Mesothelial cell of epicardium (in vitro differentiated cells): Measurements from ENCODE around the gene GOLGA6D. TPM values are rescaled to one million over a fixed set of nuclear protein-coding genes. Genes with fewer than 3 reads are reported as not detected.
"Not testable (repeated sequence)": the region's sequence is repeated elsewhere in the genome, so short reads cannot be mapped to it uniquely, and the experiment has no call there.

Source experiments
- DNase-seq, 2 experiments: peaks; one replicate each; pipeline ENCODE4 v3.0.0; 2021; ENCODE audit warnings: low spot score in 2 of 2; ENCODE audit not compliant: unreplicated experiment in 2 of 2
- H3K27ac Mint-ChIP-seq: 2 replicates; pipeline ENCODE4 v1.8.0; 2021; ENCODE audit warnings: mixed read lengths
- H3K27me3 Mint-ChIP-seq: 2 replicates; pipeline ENCODE4 v1.8.0; 2021; ENCODE audit warnings: low read depth, mixed read lengths
- H3K36me3 Mint-ChIP-seq: 2 replicates; pipeline ENCODE4 v1.8.0; 2021; ENCODE audit warnings: mixed read lengths
- H3K4me1 Mint-ChIP-seq: 2 replicates; pipeline ENCODE4 v1.8.0; 2021; ENCODE audit warnings: mixed read lengths
- H3K4me3 Mint-ChIP-seq: 2 replicates; pipeline ENCODE4 v1.8.0; 2021; ENCODE audit warnings: mild to moderate bottlenecking, moderate library complexity, mixed read lengths
- H3K9me3 Mint-ChIP-seq: 2 replicates; pipeline ENCODE4 v1.8.0; 2021; ENCODE audit warnings: mixed read lengths
- total RNA-seq: library from RNA; stranded (reverse); gene quantifications from 3 replicates; pipeline ENCODE4 v1.2.1, GENCODE V29; 2021
- TF ChIP-seq, protein P1 (sequence below): fragments of 200-600 bp; sonication (generic); IDR thresholded peaks from one replicate; pipeline ENCODE4 v1.5.0; 2021; ENCODE audit warnings: antibody characterized with exemption; ENCODE audit not compliant: unreplicated experiment

GOLGA6D gene
- total RNA-seq, 1 donor from 2014 or later = not detected

DNA sequence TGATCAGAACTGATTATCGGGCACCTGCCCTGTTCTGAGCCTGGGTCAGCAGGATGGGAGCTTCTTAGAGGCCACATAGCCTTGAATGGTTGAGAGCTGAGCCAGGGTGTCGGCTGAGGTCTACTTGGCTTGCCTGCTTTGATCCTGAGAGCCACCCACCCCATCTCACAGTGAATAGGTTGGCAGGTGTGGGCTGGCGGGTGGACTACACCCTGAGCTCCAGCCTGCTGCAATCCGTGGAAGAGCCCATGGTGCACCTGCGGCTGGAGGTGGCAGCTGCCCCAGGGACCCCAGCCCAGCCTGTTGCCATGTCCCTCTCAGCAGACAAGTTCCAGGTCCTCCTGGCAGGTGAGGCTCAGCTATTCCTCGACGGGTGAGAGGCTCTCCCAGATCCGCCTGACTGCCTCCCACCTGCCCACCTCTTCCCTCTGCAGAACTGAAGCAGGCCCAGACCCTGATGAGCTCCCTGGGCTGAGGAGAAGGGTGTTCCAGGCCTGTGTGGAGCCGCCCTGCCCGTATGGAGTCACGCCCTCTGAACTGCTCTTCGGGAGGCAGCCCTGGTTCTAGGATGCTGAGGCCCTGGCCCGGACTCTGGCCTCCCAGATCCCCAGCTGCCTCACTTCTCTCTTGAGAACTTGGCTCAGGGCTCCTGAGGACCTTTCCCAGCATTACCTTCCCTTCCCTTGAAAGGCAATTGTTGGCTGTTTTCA lies 57.1 kb downstream of the GOLGA6D start:
- no peaks in the 10 kb centered on the region for H3K27me3 Mint-ChIP-seq
- TF ChIP-seq, protein P1, sequence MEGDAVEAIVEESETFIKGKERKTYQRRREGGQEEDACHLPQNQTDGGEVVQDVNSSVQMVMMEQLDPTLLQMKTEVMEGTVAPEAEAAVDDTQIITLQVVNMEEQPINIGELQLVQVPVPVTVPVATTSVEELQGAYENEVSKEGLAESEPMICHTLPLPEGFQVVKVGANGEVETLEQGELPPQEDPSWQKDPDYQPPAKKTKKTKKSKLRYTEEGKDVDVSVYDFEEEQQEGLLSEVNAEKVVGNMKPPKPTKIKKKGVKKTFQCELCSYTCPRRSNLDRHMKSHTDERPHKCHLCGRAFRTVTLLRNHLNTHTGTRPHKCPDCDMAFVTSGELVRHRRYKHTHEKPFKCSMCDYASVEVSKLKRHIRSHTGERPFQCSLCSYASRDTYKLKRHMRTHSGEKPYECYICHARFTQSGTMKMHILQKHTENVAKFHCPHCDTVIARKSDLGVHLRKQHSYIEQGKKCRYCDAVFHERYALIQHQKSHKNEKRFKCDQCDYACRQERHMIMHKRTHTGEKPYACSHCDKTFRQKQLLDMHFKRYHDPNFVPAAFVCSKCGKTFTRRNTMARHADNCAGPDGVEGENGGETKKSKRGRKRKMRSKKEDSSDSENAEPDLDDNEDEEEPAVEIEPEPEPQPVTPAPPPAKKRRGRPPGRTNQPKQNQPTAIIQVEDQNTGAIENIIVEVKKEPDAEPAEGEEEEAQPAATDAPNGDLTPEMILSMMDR = no peak
- H3K27ac Mint-ChIP-seq = no peak overlapping the region
- no peak overlapping the region for H3K4me3 Mint-ChIP-seq
- peaks cover 8% of the 10 kb centered on the region for H3K36me3 Mint-ChIP-seq
- H3K9me3 Mint-ChIP-seq = no peaks in the 10 kb centered on the region
- peaks cover 17% of the 10 kb centered on the region for H3K4me1 Mint-ChIP-seq
- no peak for DNase-seq

DNA sequence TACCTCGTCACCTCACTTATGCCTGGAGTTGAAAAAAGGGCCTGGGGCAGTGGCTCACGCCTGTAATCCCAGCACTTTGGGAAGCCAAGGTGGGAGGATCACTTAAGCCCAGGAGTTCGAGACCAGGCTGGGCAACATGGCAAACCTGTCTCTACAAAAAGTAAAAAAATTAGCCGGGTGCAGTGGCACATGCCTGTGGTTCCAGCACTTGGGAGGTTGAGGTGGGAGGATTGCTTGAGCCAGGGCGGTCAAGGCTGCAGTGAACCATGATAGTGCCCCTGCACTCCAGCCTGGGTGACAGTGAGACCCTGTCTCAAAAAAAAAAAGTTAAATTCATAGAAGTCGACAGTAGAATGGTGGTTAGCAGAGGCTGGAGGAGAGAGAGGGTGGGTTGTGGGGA lies 59.6 kb downstream of the GOLGA6D start:
- Mint-ChIP-seq H3K27ac (no peak overlapping the region), H3K4me1 (peaks cover 4% of the 10 kb centered on the region), H3K4me3 (no peak overlapping the region), H3K9me3 (no peaks in the 10 kb centered on the region), H3K27me3 (peaks cover 7% of the 10 kb centered on the region), H3K36me3 (peaks cover 8% of the 10 kb centered on the region)
- no peak for DNase-seq
- TF ChIP-seq, protein P1 = no peak

DNA sequence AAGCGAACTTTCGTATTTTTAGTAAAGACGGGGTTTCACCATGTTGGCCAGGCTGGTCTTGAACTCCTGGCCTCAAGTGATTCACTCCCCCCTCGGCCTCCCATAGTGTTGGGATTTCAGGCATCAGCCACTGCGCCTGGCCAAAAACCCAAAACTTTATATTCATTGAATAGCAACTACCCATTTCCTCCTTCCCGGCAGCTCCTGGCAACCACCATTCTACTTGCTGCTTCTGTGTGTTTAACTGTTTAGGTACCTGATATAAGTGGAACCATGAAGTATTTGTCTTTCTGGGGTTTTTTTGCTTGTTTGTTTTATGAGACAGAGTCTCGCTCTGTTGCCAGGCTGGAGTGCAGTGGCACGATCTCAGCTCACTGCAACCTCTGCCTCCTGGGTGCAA lies 61.3 kb downstream of the GOLGA6D start:
- not testable (repeated sequence) for H3K4me3 Mint-ChIP-seq, H3K36me3 Mint-ChIP-seq, H3K9me3 Mint-ChIP-seq, DNase-seq, H3K27ac Mint-ChIP-seq, H3K4me1 Mint-ChIP-seq
- H3K27me3 Mint-ChIP-seq = peaks cover 14% of the 10 kb centered on the region

Other genes starting within 250 kb of the GOLGA6D start
- 62.0 to 66.6 TPM (median 62.2 TPM) in 3 replicates for gene C15orf39, start 81.0 kb upstream of the GOLGA6D start, total RNA-seq
- gene GOLGA6C, start 24.5 kb upstream of the GOLGA6D start, total RNA-seq = 0.20 TPM in 1 of 3 replicates, not detected in the others
- 64.1 to 70.5 TPM (median 69.1 TPM) in 3 replicates for gene COMMD4, start 53.2 kb downstream of the GOLGA6D start, total RNA-seq
- gene NEIL1, start 64.2 kb downstream of the GOLGA6D start, total RNA-seq = 58.7 to 67.9 TPM (median 64.5 TPM) in 3 replicates
- 243 to 264 TPM (median 251 TPM) in 3 replicates for gene MAN2C1, start 85.8 kb downstream of the GOLGA6D start, total RNA-seq
- 86.6 to 91.5 TPM (median 87.4 TPM) in 3 replicates for gene SIN3A, start 168.9 kb downstream of the GOLGA6D start, total RNA-seq